ENCODE results near the gene EPHA5.

The EPHA5 gene

GRCh38 chr4:65472531-65472930, 197.8 kb downstream of the EPHA5 start:
- DNase-seq: no peak

GRCh38 chr4:65467068-65467680, 203.1 kb downstream of the EPHA5 start:
- no peak for DNase-seq

- DNase-seq: no peak
Observed at GRCh38 chr4:65461781-65462180, 208.5 kb downstream of the EPHA5 start.

GRCh38 chr4:65457011-65457410, 213.3 kb downstream of the EPHA5 start:
- DNase-seq: no peak

GRCh38 chr4:65456579-65456978, 213.7 kb downstream of the EPHA5 start:
- no peak for DNase-seq

GRCh38 chr4:65453398-65453797, 216.9 kb downstream of the EPHA5 start:
- no peak for DNase-seq

- no peak for DNase-seq
Observed at GRCh38 chr4:65450899-65451298, 219.4 kb downstream of the EPHA5 start.

- DNase-seq: no peak
Observed at GRCh38 chr4:65437102-65437501, 233.2 kb downstream of the EPHA5 start.

GRCh38 chr4:65422109-65422508, 248.2 kb downstream of the EPHA5 start:
- no peak for DNase-seq

- no peak for DNase-seq
Observed at GRCh38 chr4:65420036-65420435, 250.3 kb downstream of the EPHA5 start.

GRCh38 chr4:65416891-65417290, 253.4 kb downstream of the EPHA5 start:
- no peak for DNase-seq

GRCh38 chr4:65407483-65407882, 262.8 kb downstream of the EPHA5 start:
- DNase-seq: no peak

- DNase-seq: no peak
Observed at GRCh38 chr4:65401083-65401482, 269.2 kb downstream of the EPHA5 start.

- DNase-seq: no peak
Observed at GRCh38 chr4:65399084-65399483, 271.2 kb downstream of the EPHA5 start.

- no peak for DNase-seq
Observed at GRCh38 chr4:65393078-65393477, 277.2 kb downstream of the EPHA5 start.

- no peak for DNase-seq
Observed at GRCh38 chr4:65392488-65392887, 277.8 kb downstream of the EPHA5 start.

GRCh38 chr4:65391814-65392213, 278.5 kb downstream of the EPHA5 start:
- no peak for DNase-seq

GRCh38 chr4:65391382-65391781, 278.9 kb downstream of the EPHA5 start:
- no peak for DNase-seq

GRCh38 chr4:65386927-65387326, 283.4 kb downstream of the EPHA5 start:
- no peak for DNase-seq

GRCh38 chr4:65383589-65384305, 286.5 kb downstream of the EPHA5 start:
- DNase-seq: no peak

GRCh38 chr4:65381648-65382047, 288.6 kb downstream of the EPHA5 start:
- DNase-seq: no peak

- no peak for DNase-seq
Observed at GRCh38 chr4:65370709-65371108, 299.6 kb downstream of the EPHA5 start.

GRCh38 chr4:65367306-65367705, 303.0 kb downstream of the EPHA5 start:
- no peak for DNase-seq

GRCh38 chr4:65358914-65359313, 311.4 kb downstream of the EPHA5 start:
- DNase-seq: no peak

- no peak for DNase-seq
Observed at GRCh38 chr4:65353098-65353497, 317.2 kb downstream of the EPHA5 start.
